ENCODE data around the gene SLC39A5.

Gene SLC39A5

GRCh38 chr12:56216461-56216860, 13.4 kb upstream of the SLC39A5 start:
- DNase-seq, result no peak

- no peak for DNase-seq
Measured at GRCh38 chr12:56219840-56220239, 10.0 kb upstream of the SLC39A5 start.

- no peak for DNase-seq
Measured at GRCh38 chr12:56220611-56221231, 9.1 kb upstream of the SLC39A5 start.

GRCh38 chr12:56221232-56221756, 8.6 kb upstream of the SLC39A5 start:
- no peak for DNase-seq

- DNase-seq, result peak; percentile 93
Measured at GRCh38 chr12:56221757-56222530, 7.9 kb upstream of the SLC39A5 start, which contains the start of gene RNF41. Gene RNF41 (minus strand): TSS chr12:56221922. CDS start chr12:56214047, 7,875 bp downstream.

GRCh38 chr12:56222531-56222895, 7.3 kb upstream of the SLC39A5 start:
- DNase-seq, result no peak

GRCh38 chr12:56223571-56224101, 6.2 kb upstream of the SLC39A5 start:
- DNase-seq, result no peak

GRCh38 chr12:56224102-56224701, 5.6 kb upstream of the SLC39A5 start, which contains the start of gene NABP2:
Gene NABP2 (plus strand): TSS chr12:56224342. CDS start chr12:56224857, 515 bp downstream.
- peak; percentile 97 for DNase-seq

GRCh38 chr12:56224954-56225353, 4.9 kb upstream of the SLC39A5 start:
- no peak for DNase-seq

GRCh38 chr12:56229082-56229481, 769 bp upstream of the SLC39A5 start:
- DNase-seq, result no peak

- no peak for DNase-seq
Measured at GRCh38 chr12:56230432-56231183, 757 bp downstream of the SLC39A5 start.

GRCh38 chr12:56231184-56231582, 1.3 kb downstream of the SLC39A5 start:
- DNase-seq, result no peak

- DNase-seq, result no peak
Measured at GRCh38 chr12:56234746-56235436, 5.0 kb downstream of the SLC39A5 start.

GRCh38 chr12:56236091-56236490, 6.2 kb downstream of the SLC39A5 start:
- DNase-seq, result no peak

GRCh38 chr12:56236985-56237384, 7.1 kb downstream of the SLC39A5 start:
- no peak for DNase-seq

- DNase-seq, result no peak
Measured at GRCh38 chr12:56237552-56237951, 7.7 kb downstream of the SLC39A5 start.

GRCh38 chr12:56241424-56242303, 11.8 kb downstream of the SLC39A5 start:
- DNase-seq, result no peak

GRCh38 chr12:56242986-56243385, 13.1 kb downstream of the SLC39A5 start:
- no peak for DNase-seq

GRCh38 chr12:56243731-56244181, 13.9 kb downstream of the SLC39A5 start:
- no peak for DNase-seq

- DNase-seq, result no peak
Measured at GRCh38 chr12:56244494-56244893, 14.6 kb downstream of the SLC39A5 start.

- DNase-seq, result no peak
Measured at GRCh38 chr12:56247923-56248322, 18.1 kb downstream of the SLC39A5 start.
